Measurements from ENCODE around the gene RAB14.

GRCh38 chr9:121198512-121199042, 3.1 kb downstream of the RAB14 start:
- TF ChIP-seq ZNF148 (tag by site-specific recombination; IDR thresholded peaks at IDR 0.05; ENCODE audit: borderline replicate concordance) (no peak), YY1 (tag by site-specific recombination; IDR thresholded peaks at IDR 0.05) (no peak), ZNF404 (tag by site-specific recombination; IDR thresholded peaks at IDR 0.05) (no peak), MYNN (tag by site-specific recombination; IDR thresholded peaks at IDR 0.05; ENCODE audit: borderline replicate concordance) (no peak), BCL11B (tag by site-specific recombination; IDR thresholded peaks at IDR 0.05; ENCODE audit: low read depth) (no peak), CTCF (tag by site-specific recombination; IDR thresholded peaks at IDR 0.05) (no peak), ZNF10 (tag by site-specific recombination; IDR thresholded peaks at IDR 0.05) (no peak), ZNF660 (tag by site-specific recombination; IDR thresholded peaks at IDR 0.05) (no peak), ZFP41 (tag by site-specific recombination; IDR thresholded peaks at IDR 0.05; ENCODE audit: borderline replicate concordance) (no peak), ZNF280D (tag by site-specific recombination; IDR thresholded peaks at IDR 0.05) (no peak), ZNF530 (tag by site-specific recombination; IDR thresholded peaks at IDR 0.05; ENCODE audit: low read depth) (no peak), ZNF37A (tag by site-specific recombination; IDR thresholded peaks at IDR 0.05) (no peak)

All from HEK293 (cell line).